ENCODE measurements around the gene MOV10. TPM values are rescaled to one million over a fixed set of nuclear protein-coding genes. Genes with fewer than 3 reads are reported as not detected.

The MOV10 gene
- total and polyA plus RNA-seq, 2 donors (not counting 1 experiment from before 2014, with no cell fraction given), result 31.0 to 46.2 TPM

GRCh38 chr1:112716133-112716720, 41.8 kb downstream of the MOV10 start:
- 20% methylated on average over 11 of the region's 13 CpGs for whole genome bisulfite sequencing (ENCODE audit: insufficient coverage)
- intact Hi-C loops (cut with micrococcal nuclease), result loop anchor here (1.0 to 10.0 kb wide), 8 partner anchors 166 to 1999 kb away; partner anchors contain the start of genes AP4B1, DCLRE1B, MAGI3 and NRAS
- H3K27ac ChIP-seq (ENCODE audit: low read length in 2 of 2), result no peak overlapping the region
- peak overlapping the region; percentile 62 to 82 (median 72) for H3K4me3 ChIP-seq (ENCODE audit: control extremely low read depth in 1 of 5, extremely low read depth in 1 of 5, insufficient read depth in 1 of 5, low read depth in 2 of 5, low read length in 4 of 5)
- Mint-ChIP-seq H3K27me3 (peaks cover 15% of the 10 kb centered on the region), H3K4me1 (peaks cover 25% of the 10 kb centered on the region), H3K4me3 (peak overlapping the region; percentile 93), H3K27ac (peak overlapping the region; percentile 50), H3K9me3 (ENCODE audit: insufficient read depth) (no peaks in the 10 kb centered on the region)
- DNase-seq (peak; percentile 87), ATAC-seq (ENCODE audit: low read depth) (peak; percentile 16)
- peak overlapping the region; percentile 100 for H3K4me2 ChIP-seq (replicated peaks; ENCODE audit: low read depth, low read length, poor library complexity, severe bottlenecking)
- peaks cover 0 to 16% (median 7%) of the 10 kb centered on the region in 4 experiments for H3K27me3 ChIP-seq (replicated peaks in 1 of 4; ENCODE audit: control extremely low read depth in 1 of 4, control insufficient read depth in 3 of 4, insufficient read depth in 4 of 4, low read length in 3 of 4)
- CTCF ChIA-PET, result interaction anchor here (0.7 to 9.7 kb wide), 36 partner anchors 9 to 1567 kb away, joined by 3 to 109 read pairs (median 5); partner anchors contain the start of genes LRIG2, MOV10, RHOC and SLC16A1
- TF ChIP-seq EZH2 (IDR thresholded peaks at IDR 0.05; ENCODE audit: borderline replicate concordance, insufficient read depth, low read depth, low read length, poor library complexity, severe bottlenecking) (no peak), CTCF (IDR thresholded peaks at IDR 0.05) (peak; percentile 99)
- no peaks in the 10 kb centered on the region for H4K20me1 ChIP-seq (ENCODE audit: control insufficient read depth, insufficient read depth, low read length, poor library complexity, severe bottlenecking)
- POLR2A ChIA-PET, result interaction anchor here (0.6 to 1.8 kb wide), 4 partner anchors 16 to 357 kb away, joined by 3 to 4 read pairs (median 4); partner anchors contain the start of gene LRIG2
- no peaks in the 10 kb centered on the region for H3K9me3 ChIP-seq (ENCODE audit: control extremely low read depth in 1 of 3, control insufficient read depth in 2 of 3, insufficient read depth in 1 of 3, low read length in 2 of 3)
- H3K9ac ChIP-seq (ENCODE audit: low read length), result peak overlapping the region; percentile 74
- H3K36me3 ChIP-seq (replicated peaks in 1 of 2; ENCODE audit: control extremely low read depth in 1 of 2, control insufficient read depth in 1 of 2, extremely low read depth in 1 of 2, insufficient read depth in 2 of 2, low read length in 1 of 2), result no peaks in the 10 kb centered on the region
- peaks cover 26 to 47% of the 10 kb centered on the region in 2 donors for H3K4me1 ChIP-seq (ENCODE audit: control insufficient read depth in 2 of 2, insufficient read depth in 2 of 2, low read length in 2 of 2)
- peak overlapping the region; percentile 74 for H2AFZ ChIP-seq (ENCODE audit: insufficient read depth, low read depth, low read length, poor library complexity, severe bottlenecking)
- no peaks in the 10 kb centered on the region for H3K79me2 ChIP-seq (ENCODE audit: control insufficient read depth, insufficient read depth, low read length)
